SH-SY5Y (cell line): ENCODE results near the gene POU2AF2.

Experiments
- GATA2 ChIP-seq: IDR thresholded peaks from 2 replicates; pipeline ENCODE4 v1.6.1; 2011; ENCODE audit warnings: mild to moderate bottlenecking, low read depth, low read length
- GATA3 ChIP-seq: IDR thresholded peaks from 2 replicates; pipeline ENCODE4 v1.6.1; 2011; ENCODE audit warnings: low read depth, mild to moderate bottlenecking, low read length, moderate library complexity

- TF ChIP-seq GATA2 (no peak), GATA3 (no peak)
Observed at GRCh38 chr11:111221208-111221607, 24.3 kb upstream of the POU2AF2 start.
